Myocyte (in vitro differentiated cells): ENCODE results near the gene MMP20. TPM values are rescaled to one million over a fixed set of nuclear protein-coding genes. Genes with fewer than 3 reads are reported as not detected.

Experiments
- DNase-seq: peaks from one replicate; pipeline ENCODE4 v3.0.0-alpha.2; 2012; ENCODE audit warnings: low read depth
- total RNA-seq: library from RNA; depleted of rRNA; stranded (reverse); fragments of >200 nt; gene quantifications from 2 replicates; pipeline ENCODE4 v1.2.3, GENCODE V29; 2014

Gene MMP20
- total RNA-seq, 1 donor from 2014 or later = 0.13 TPM

- no peak for DNase-seq
Measured at GRCh38 chr11:102592634-102593581, 32.2 kb downstream of the MMP20 start.

- no peak for DNase-seq
Measured at GRCh38 chr11:102592131-102592530, 33.0 kb downstream of the MMP20 start.

- DNase-seq = no peak
Measured at GRCh38 chr11:102591160-102591718, 33.9 kb downstream of the MMP20 start.

GRCh38 chr11:102590276-102591049 is 34.7 kb downstream of the MMP20 start:
- DNase-seq = no peak

- no peak for DNase-seq
Measured at GRCh38 chr11:102589047-102589459, 36.1 kb downstream of the MMP20 start.

DNA sequence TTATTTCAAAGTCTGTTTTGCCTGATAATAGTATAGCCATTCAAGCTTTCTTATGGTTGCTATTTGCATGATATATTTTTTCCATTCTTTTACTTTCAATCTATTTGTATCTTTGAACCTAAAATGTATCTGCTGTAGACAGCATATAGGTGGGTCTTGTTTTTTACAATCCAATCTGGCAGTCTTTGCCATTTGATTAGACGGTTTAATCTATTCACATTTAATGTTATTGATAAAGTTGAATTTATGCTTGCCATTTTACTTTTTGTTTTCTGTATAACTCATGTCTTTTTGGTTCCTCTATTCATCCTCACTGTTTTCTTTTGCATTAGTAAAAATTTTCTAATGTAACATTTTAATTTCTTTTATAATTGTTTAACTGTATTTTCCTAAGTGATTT is 37.4 kb downstream of the MMP20 start:
- DNase-seq = no peak

DNA sequence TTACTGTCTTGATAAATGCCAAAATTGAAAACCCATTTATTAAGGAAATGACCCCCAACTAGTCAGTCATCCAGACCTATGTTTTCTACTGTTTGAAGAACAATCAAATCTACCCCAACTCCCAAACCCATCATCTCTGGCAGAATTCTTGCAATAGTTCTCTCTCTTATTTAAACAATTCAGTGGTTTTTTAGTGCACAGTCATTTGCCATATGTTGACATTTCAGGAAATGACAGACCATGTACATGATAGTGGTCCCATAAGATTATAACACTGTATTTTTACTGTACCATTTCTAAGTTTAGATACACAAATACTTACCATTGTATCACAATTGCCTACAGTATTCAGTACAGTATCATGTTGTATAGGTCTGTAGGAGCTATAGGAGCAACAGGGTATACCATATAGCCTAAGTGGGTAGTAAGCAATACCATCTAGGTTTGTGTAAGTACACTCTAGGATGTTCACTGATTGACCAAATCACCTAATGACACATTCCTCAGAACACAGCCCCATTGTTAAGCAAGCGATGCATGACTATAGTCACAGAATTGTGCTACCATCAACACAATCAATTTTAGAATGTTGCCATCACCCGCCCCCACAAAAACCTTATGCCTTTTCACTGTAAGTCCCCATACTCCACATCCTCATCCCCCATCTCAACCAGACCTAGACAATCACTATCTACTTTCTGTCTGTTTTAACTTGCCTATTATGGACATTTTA is 41.8 kb downstream of the MMP20 start:
- DNase-seq = no peak

DNA sequence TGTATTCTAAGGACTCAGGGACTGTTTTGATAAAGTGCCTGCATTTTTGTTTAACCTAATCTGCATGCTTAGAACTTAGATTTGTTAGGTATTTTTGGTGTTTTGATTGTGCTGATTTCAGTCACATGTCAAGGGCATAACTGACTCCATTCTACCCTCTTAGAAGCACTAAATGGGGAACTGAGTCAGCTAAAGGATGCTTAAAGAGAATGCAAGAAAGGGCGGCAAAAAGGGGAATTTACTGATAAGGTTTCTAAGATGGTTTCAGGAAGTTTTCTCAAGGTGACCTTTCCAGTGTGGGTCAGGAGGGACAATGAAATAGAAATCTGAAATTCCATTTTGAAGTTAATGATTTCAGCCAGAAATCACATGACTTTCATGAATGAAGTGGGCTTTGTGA is 43.0 kb downstream of the MMP20 start:
- no peak for DNase-seq

GRCh38 chr11:102581066-102581465 is 44.1 kb downstream of the MMP20 start:
- no peak for DNase-seq

GRCh38 chr11:102580185-102580951 is 44.8 kb downstream of the MMP20 start:
- no peak for DNase-seq

DNA sequence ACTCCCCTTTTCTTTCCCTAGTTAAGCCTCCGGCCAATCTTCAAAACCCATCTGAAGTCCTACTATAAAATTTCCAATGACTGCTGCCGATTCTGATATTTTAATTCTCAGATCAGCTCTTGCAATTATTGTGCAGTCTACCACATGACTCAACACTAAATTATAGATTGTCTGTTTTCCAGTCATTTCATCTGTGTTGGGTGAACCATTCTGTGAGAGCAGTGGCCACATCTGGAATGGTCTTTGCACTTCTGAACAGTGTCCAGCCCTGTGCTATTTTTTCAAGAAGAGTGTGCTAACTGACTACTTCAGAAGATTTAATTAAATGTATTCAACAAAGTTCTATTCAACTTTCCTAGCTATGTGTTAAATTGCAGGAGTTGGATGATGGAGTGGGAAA is 47.4 kb downstream of the MMP20 start:
- DNase-seq = no peak

GRCh38 chr11:102577182-102577581 is 48.0 kb downstream of the MMP20 start:
- DNase-seq = no peak

GRCh38 chr11:102576350-102576749 is 48.8 kb downstream of the MMP20 start:
- no peak for DNase-seq

- no peak for DNase-seq
Measured at GRCh38 chr11:102575012-102575411, 50.1 kb downstream of the MMP20 start.

GRCh38 chr11:102573851-102574250 is 51.3 kb downstream of the MMP20 start:
- DNase-seq = no peak

DNA sequence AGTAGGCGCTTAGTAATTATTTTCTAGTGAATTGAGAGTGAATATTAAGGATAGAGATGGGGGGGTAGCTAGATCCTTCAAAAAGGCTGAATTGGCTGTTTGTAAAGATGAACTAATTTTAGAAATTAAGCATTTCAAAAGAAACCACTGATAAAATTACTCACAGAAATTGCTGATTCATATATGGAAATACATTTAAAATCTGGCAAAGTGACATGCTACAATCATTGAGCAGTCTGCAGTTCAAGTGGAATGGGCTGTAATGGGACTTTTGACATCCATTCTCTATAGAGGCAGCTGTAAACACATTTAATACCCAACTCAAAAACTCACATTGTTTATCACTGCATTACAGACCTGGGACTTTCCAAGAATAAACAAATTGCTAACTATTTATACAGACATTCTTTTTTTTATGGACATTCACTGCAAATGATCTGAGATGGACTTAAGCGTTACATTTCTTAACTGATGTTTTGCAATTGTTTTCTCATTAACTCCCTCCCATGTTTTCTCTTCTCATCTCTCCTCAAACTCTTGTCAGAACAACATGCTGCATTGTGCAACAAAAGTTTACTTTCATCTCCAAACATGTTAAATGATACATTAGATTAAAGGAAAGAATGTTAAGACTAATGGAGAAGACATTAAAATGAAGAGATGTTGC is 52.4 kb downstream of the MMP20 start:
- no peak for DNase-seq

DNA sequence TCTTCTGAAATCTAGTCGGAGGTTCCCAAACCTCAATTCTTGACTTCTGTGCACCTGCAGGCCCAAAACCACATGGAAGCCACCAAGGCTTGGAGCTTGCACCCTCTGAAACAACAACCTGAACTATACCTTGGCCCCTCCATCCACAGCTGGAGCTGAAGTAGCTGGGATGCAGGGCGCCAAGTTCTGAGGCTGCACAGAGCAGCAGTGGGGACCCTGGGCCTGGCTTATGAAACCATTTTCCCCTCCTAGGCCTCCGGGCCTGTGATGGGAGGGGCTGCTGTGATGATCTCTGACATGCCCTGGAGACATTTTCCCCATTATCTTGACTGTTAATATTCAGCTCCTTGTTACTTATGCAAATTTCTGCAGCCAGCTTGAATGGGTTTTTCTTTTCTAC is 56.3 kb downstream of the MMP20 start:
- no peak for DNase-seq

GRCh38 chr11:102566112-102566511 is 59.0 kb downstream of the MMP20 start:
- DNase-seq = no peak

GRCh38 chr11:102564110-102564509 is 61.0 kb downstream of the MMP20 start:
- DNase-seq = peak; percentile 16

DNA sequence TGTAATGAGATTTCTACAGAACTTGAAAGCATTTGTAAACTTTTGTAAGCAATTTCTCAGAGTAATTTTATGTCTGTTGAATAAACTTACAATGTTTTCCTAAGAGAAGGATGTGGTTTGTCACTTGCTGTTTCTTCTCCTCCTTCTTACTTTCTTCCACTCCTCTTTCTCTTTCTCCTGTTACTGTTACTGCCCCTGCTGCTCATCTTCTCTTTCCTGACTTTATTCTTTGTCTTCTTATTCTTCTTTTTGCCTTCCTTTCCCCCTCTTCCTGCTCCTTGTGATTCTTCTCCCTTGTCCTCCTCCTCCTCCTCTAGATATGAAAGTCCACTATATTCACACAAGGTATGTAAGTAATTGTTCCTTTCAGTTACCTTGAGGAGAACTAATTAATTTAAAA is 63.5 kb downstream of the MMP20 start:
- DNase-seq = no peak
